Upper lobe of left lung (tissue), 4 donors: Measurements from ENCODE around the gene TTC9B.

ENCODE experiments used
- POLR2A ChIP-seq, 4 donors: fragments of 450-650 bp; IDR thresholded peaks; one replicate each; pipeline ENCODE4 v1.5.1; 2016 to 2017; ENCODE audit warnings: antibody characterized with exemption in 4 of 4, mild to moderate bottlenecking in 2 of 4
- POLR2AphosphoS5 ChIP-seq, 2 donors: sonication (generic); formaldehyde crosslinking; IDR thresholded peaks; one replicate each; pipeline ENCODE4 v1.5.1; 2017; ENCODE audit warnings: antibody characterized with exemption in 2 of 2
- TF ChIP-seq, protein P1 (sequence below), 6 experiments: fragments of 450-650 bp in 4 of 6; fragments of 200-600 bp in 2 of 6; sonication (generic) in 2 of 6; IDR thresholded peaks; one replicate each; pipeline ENCODE4 v1.5.1; 2016 to 2019; ENCODE audit warnings: antibody characterized with exemption in 6 of 6

DNA sequence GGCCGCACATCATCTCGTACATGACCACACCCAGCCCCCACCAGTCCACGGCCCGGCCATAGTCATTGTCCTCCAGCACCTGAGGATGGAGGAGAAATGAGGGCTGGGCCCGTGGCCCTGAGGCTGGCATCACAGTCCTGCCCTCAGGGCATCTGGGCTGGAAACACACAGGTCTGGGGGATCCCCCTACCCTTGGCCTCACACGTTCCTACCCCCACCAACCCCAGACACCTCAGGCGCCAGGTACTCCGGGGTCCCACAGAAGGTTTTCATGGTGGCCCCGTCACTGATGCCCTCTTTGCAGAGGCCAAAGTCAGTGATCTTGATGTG is 17.8 kb upstream of the TTC9B start:
- TF ChIP-seq, protein P1, sequence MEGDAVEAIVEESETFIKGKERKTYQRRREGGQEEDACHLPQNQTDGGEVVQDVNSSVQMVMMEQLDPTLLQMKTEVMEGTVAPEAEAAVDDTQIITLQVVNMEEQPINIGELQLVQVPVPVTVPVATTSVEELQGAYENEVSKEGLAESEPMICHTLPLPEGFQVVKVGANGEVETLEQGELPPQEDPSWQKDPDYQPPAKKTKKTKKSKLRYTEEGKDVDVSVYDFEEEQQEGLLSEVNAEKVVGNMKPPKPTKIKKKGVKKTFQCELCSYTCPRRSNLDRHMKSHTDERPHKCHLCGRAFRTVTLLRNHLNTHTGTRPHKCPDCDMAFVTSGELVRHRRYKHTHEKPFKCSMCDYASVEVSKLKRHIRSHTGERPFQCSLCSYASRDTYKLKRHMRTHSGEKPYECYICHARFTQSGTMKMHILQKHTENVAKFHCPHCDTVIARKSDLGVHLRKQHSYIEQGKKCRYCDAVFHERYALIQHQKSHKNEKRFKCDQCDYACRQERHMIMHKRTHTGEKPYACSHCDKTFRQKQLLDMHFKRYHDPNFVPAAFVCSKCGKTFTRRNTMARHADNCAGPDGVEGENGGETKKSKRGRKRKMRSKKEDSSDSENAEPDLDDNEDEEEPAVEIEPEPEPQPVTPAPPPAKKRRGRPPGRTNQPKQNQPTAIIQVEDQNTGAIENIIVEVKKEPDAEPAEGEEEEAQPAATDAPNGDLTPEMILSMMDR (IDR thresholded peaks at IDR 0.05), result no peak
- TF ChIP-seq POLR2A (IDR thresholded peaks at IDR 0.05) (no peak), POLR2AphosphoS5 (IDR thresholded peaks at IDR 0.05) (no peak)
